Kidney (tissue), 14 donors: Measurements from ENCODE around the gene CLEC16A. TPM values are rescaled to one million over a fixed set of nuclear protein-coding genes. Genes with fewer than 3 reads are reported as not detected.

Experiments
- DNase-seq, 5 donors: peaks; one replicate each; pipeline ENCODE4 v3.0.0-alpha.2; 2013 to 2020
- FAIRE-seq: peaks from 2 replicates; lab custom pipeline; 2012; peaks lifted over from hg19 to GRCh38; lab: Jason Lieb, UNC
- H3K27ac ChIP-seq, 2 donors: one replicate each; pipeline ENCODE4 v1.7.0; 2013; ENCODE audit warnings: low read depth in 2 of 2, low read length in 2 of 2, inconsistent platforms in 1 of 2
- H3K27me3 ChIP-seq: one replicate; pipeline ENCODE4 v1.7.1; 2013; ENCODE audit warnings: low read length, inconsistent platforms; ENCODE audit not compliant: control insufficient read depth, insufficient read depth
- H3K36me3 ChIP-seq, 3 donors: one replicate each; pipeline versions ENCODE4 v1.7.0 to v1.7.1; 2013; ENCODE audit warnings: low read length in 3 of 3, control low read depth in 1 of 3, inconsistent platforms in 1 of 3; ENCODE audit not compliant: insufficient read depth in 3 of 3, control insufficient read depth in 2 of 3
- H3K4me1 ChIP-seq, 3 donors: one replicate each; pipeline versions ENCODE4 v1.7.0 to v1.7.1; 2013; ENCODE audit warnings: low read length in 3 of 3, inconsistent platforms in 1 of 3, low read depth in 1 of 3; ENCODE audit not compliant: control insufficient read depth in 2 of 3, insufficient read depth in 2 of 3
- H3K4me3 ChIP-seq, 3 donors: one replicate each; pipeline versions ENCODE4 v1.7.0 to v1.8.1; 2013; ENCODE audit warnings: low read length in 3 of 3, control low read depth in 1 of 3, inconsistent platforms in 1 of 3
- H3K9ac ChIP-seq, 3 donors: one replicate each; pipeline versions ENCODE4 v1.7.0 to v1.7.1; 2013; ENCODE audit warnings: low read length in 3 of 3, control low read depth in 1 of 3, inconsistent platforms in 1 of 3
- H3K9me3 ChIP-seq, 3 donors: one replicate each; pipeline versions ENCODE4 v1.7.0 to v1.7.1; 2013; ENCODE audit warnings: low read length in 3 of 3, control low read depth in 1 of 3, inconsistent platforms in 1 of 3; ENCODE audit not compliant: control insufficient read depth in 2 of 3, insufficient read depth in 1 of 3
- intact Hi-C: fragments of 100-400 bp; cut with DNase I; formaldehyde crosslinking; loops from one replicate; pipeline ENCODE4 v1.11.1; 2022
- polyA plus RNA-seq: library from polyadenylated mRNA; stranded (reverse); fragments of 350-450 nt; fragmentation: Illumina TruSeq; extraction: RNeasy Lipid Tissue Mini Kit (QIAGEN cat#74804); gene quantifications from one replicate; pipeline ENCODE4 v1.2.3, GENCODE V29; 2014; ENCODE audit warnings: low read depth, low replicate concordance; ENCODE audit not compliant: insufficient read depth
- total RNA-seq: library from RNA; stranded (reverse); fragmentation: NEBNext Ultra II Directional; extraction: Animal tissue kit (Norgen Biotek cat#: 25700); gene quantifications from one replicate; pipeline ENCODE4 v1.2.1, GENCODE V29; 2021
- TF ChIP-seq, protein P1 (sequence below): IDR thresholded peaks from 3 replicates; pipeline ENCODE4 v1.5.1; 2012; ENCODE audit warnings: mild to moderate bottlenecking, moderate library complexity, borderline replicate concordance; ENCODE audit not compliant: insufficient read depth; ENCODE audit errors: extremely low read depth
- donor health status: control.
- donor health status: control.
- donor health status: control.
- donor health status: control.
- donor health status: control.
- donor health status: DM: yes; HTN: yes; CAD: no.
- donor health status: Normal renal cell carcinoma (clear cell type).

The CLEC16A gene
- total and polyA plus RNA-seq, 2 donors from 2014 or later: 10.8 to 51.9 TPM

GRCh38 chr16:11117576-11118211 is 173.3 kb downstream of the CLEC16A start:
- Histone ChIP-seq H3K27ac (no peak overlapping the region), H3K9me3 (no peaks in the 10 kb centered on the region), H3K27me3 (no peaks in the 10 kb centered on the region), H3K36me3 (peaks cover 0 to 5% (median 0%) of the 10 kb centered on the region in 3 donors), H3K4me1 (peaks cover 0 to 8% (median 0%) of the 10 kb centered on the region in 3 donors), H3K9ac (no peak overlapping the region), H3K4me3 (no peak overlapping the region)
- DNase-seq (no peak), FAIRE-seq (no peak)
- intact Hi-C loops: no loop called here
- TF ChIP-seq, protein P1, sequence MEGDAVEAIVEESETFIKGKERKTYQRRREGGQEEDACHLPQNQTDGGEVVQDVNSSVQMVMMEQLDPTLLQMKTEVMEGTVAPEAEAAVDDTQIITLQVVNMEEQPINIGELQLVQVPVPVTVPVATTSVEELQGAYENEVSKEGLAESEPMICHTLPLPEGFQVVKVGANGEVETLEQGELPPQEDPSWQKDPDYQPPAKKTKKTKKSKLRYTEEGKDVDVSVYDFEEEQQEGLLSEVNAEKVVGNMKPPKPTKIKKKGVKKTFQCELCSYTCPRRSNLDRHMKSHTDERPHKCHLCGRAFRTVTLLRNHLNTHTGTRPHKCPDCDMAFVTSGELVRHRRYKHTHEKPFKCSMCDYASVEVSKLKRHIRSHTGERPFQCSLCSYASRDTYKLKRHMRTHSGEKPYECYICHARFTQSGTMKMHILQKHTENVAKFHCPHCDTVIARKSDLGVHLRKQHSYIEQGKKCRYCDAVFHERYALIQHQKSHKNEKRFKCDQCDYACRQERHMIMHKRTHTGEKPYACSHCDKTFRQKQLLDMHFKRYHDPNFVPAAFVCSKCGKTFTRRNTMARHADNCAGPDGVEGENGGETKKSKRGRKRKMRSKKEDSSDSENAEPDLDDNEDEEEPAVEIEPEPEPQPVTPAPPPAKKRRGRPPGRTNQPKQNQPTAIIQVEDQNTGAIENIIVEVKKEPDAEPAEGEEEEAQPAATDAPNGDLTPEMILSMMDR: no peak

DNA sequence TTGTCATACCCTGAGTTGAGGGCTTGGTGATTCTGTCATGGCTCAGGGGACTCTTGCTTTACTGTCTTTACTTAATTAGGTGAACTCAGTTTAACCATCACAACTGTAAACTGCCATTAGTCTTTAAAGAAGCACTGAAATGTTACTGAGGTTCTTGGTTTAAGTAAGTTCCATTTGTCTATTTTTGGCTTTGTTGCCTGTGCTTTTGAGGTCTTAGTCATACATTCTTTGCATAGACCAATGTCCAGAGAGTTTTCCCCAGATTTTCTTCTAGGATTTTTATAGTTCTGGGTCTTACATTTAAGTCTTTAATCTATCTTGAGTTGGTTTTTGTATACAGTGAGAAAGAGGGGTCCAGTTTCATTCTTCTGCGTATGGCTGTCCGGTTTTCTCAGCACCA is 174.1 kb downstream of the CLEC16A start:
- intact Hi-C loops: no loop called here
- DNase-seq: no peak
- TF ChIP-seq, protein P1: no peak
- Histone ChIP-seq H3K9me3 (no peaks in the 10 kb centered on the region), H3K27ac (no peak overlapping the region), H3K9ac (no peak overlapping the region), H3K36me3 (peaks cover 0 to 5% (median 2%) of the 10 kb centered on the region in 3 donors), H3K4me1 (peaks cover 0 to 5% (median 0%) of the 10 kb centered on the region in 3 donors), H3K27me3 (no peaks in the 10 kb centered on the region), H3K4me3 (no peak overlapping the region)
- FAIRE-seq: no peak

GRCh38 chr16:11121083-11121608 is 176.8 kb downstream of the CLEC16A start:
- FAIRE-seq: no peak
- intact Hi-C loops: no loop called here
- H3K27ac ChIP-seq: no peak overlapping the region
- H3K9ac ChIP-seq: no peak overlapping the region
- no peaks in the 10 kb centered on the region for H3K9me3 ChIP-seq
- H3K4me3 ChIP-seq: no peak overlapping the region
- no peak for DNase-seq
- TF ChIP-seq, protein P1: no peak
- no peaks in the 10 kb centered on the region for H3K4me1 ChIP-seq
- peaks cover 2 to 16% (median 12%) of the 10 kb centered on the region in 3 donors for H3K36me3 ChIP-seq
- H3K27me3 ChIP-seq: no peaks in the 10 kb centered on the region
